ENCODE measurements around the gene CACNA2D1.

CACNA2D1 gene

DNA sequence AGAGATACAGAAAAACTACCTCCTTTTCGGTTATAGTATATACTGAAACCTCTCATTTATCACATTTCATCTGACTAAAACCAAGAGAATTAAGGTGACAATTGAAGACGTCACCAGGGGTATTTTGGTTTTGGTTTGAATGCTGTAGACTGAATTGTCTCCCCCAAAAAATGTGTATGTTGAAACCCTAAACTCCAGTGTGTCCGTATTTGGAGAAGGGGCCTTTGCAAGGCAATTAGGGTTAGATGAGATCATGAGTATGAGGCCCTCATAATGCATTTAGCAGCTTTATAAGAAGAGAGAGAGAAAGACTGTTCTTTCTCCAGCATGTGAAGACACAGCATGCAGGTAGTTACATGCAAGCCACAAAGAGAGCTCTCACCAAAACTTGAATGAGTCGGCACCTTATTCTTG is 59.5 kb downstream of the CACNA2D1 start:
- Histone ChIP-seq H3K23ac (ENCODE audit: low read depth, low read length, poor library complexity) (no peak overlapping the region), H2BK120ac (ENCODE audit: low read depth, low read length) (no peak overlapping the region), H3K36me3 (replicated peaks in 1 of 2; ENCODE audit: control insufficient read depth in 2 of 2, insufficient read depth in 2 of 2, low read length in 2 of 2) (no peaks in the 10 kb centered on the region), H3K27ac (replicated peaks; ENCODE audit: low read length) (no peak overlapping the region), H4K8ac (ENCODE audit: low read depth, low read length) (no peak overlapping the region), H4K91ac (ENCODE audit: low read depth, low read length, poor library complexity) (no peak overlapping the region), H3K9me3 (replicated peaks in 1 of 2; ENCODE audit: control insufficient read depth in 2 of 2, insufficient read depth in 1 of 2, low read depth in 1 of 2, low read length in 2 of 2) (peaks cover 0 to 2% of the 10 kb centered on the region in 2 donors), H3K9ac (ENCODE audit: low read depth, low read length, poor library complexity) (no peak overlapping the region), H2AK5ac (ENCODE audit: low read depth, low read length) (no peak overlapping the region), H3K4me3 (ENCODE audit: low read length in 2 of 2) (no peak overlapping the region), H2AFZ (ENCODE audit: low read length) (no peak overlapping the region), H2BK12ac (ENCODE audit: low read length) (no peak overlapping the region), H3K27me3 (ENCODE audit: control insufficient read depth in 3 of 3, insufficient read depth in 3 of 3, low read depth in 1 of 3, low read length in 3 of 3) (peaks cover 0 to 78% (median 0%) of the 10 kb centered on the region in 3 experiments), H3K14ac (ENCODE audit: low read length) (no peak overlapping the region), H2BK15ac (ENCODE audit: low read length) (no peak overlapping the region), H3K4me1 (ENCODE audit: control insufficient read depth in 2 of 2, insufficient read depth in 1 of 2, low read depth in 1 of 2, low read length in 2 of 2) (peaks cover 2 to 6% of the 10 kb centered on the region in 2 donors), H3K18ac (ENCODE audit: low read length) (no peak overlapping the region), H3K4me2 (ENCODE audit: insufficient read depth, low read length, poor library complexity, severe bottlenecking) (no peak overlapping the region), H3K4ac (ENCODE audit: low read length) (no peak overlapping the region), H2BK5ac (ENCODE audit: low read length) (no peak overlapping the region), H3K79me1 (ENCODE audit: low read depth, low read length) (no peaks in the 10 kb centered on the region)
- DNase-seq (ENCODE audit: low spot score): no peak
- WGBS, 2 donors (ENCODE audit: extremely low coverage in 2 of 2, insufficient read length in 2 of 2, insufficient replicate concordance in 1 of 2): no CpG with 5 or more reads among the region's 4 CpGs

DNA sequence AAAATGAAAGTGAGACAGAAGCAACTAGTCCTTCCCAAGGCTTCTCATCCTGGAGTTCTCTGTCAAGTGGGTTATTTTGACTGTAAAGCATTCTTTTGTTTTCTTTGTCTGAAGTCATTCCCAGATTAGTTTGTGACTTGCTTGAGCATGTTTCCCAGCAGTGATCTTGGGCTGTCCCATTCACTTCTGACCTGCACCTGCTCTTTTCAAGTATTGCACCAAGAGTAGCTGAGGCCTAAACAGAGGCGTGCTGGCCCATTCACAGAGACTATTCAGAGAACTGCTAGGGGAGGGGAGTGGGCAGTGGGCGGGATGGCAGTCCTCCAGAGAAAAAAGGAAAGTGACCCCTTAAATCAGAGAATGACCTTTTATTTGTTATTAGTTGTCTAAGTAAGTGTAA is 61.3 kb downstream of the CACNA2D1 start:
- no peak overlapping the region for H3K4me2 ChIP-seq (ENCODE audit: insufficient read depth, low read length, poor library complexity, severe bottlenecking)

DNA sequence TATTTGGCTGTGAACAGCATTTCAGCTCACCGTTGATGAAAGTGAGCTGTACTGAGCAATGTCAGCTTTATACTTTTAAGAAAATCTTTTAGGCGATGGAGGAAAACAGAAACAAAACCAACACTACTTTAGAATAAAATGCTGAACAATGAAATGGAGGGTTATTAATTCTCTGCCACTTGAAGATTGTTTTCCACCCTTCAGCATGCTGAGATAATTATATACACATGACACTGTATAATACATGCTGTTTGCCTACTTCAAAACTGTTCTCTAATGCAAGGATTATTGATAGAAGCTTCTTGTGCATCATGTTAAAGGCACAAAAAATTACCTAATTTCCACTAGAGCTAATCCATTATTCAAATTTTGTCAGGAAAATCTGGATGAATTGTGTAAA is 66.8 kb downstream of the CACNA2D1 start:
- Histone ChIP-seq H2BK5ac (ENCODE audit: low read length) (no peak overlapping the region), H2AK5ac (ENCODE audit: low read depth, low read length) (no peak overlapping the region), H3K36me3 (replicated peaks in 1 of 2; ENCODE audit: control insufficient read depth in 2 of 2, insufficient read depth in 2 of 2, low read length in 2 of 2) (no peaks in the 10 kb centered on the region), H3K27me3 (ENCODE audit: control insufficient read depth in 3 of 3, insufficient read depth in 3 of 3, low read depth in 1 of 3, low read length in 3 of 3) (peaks cover 0 to 92% (median 0%) of the 10 kb centered on the region in 3 experiments), H3K18ac (ENCODE audit: low read length) (no peak overlapping the region), H3K14ac (ENCODE audit: low read length) (no peak overlapping the region), H3K4ac (ENCODE audit: low read length) (no peak overlapping the region), H4K8ac (ENCODE audit: low read depth, low read length) (no peak overlapping the region), H2BK120ac (ENCODE audit: low read depth, low read length) (no peak overlapping the region), H3K79me1 (ENCODE audit: low read depth, low read length) (no peaks in the 10 kb centered on the region), H3K4me2 (ENCODE audit: insufficient read depth, low read length, poor library complexity, severe bottlenecking) (no peak overlapping the region), H3K9ac (ENCODE audit: low read depth, low read length, poor library complexity) (no peak overlapping the region), H2BK12ac (ENCODE audit: low read length) (no peak overlapping the region), H4K91ac (ENCODE audit: low read depth, low read length, poor library complexity) (no peak overlapping the region), H3K23ac (ENCODE audit: low read depth, low read length, poor library complexity) (no peak overlapping the region), H3K4me1 (ENCODE audit: control insufficient read depth in 2 of 2, insufficient read depth in 1 of 2, low read depth in 1 of 2, low read length in 2 of 2) (peaks cover 0 to 13% of the 10 kb centered on the region in 2 donors), H3K27ac (replicated peaks; ENCODE audit: low read length) (no peak overlapping the region), H2AFZ (ENCODE audit: low read length) (no peak overlapping the region), H2BK15ac (ENCODE audit: low read length) (no peak overlapping the region), H3K4me3 (ENCODE audit: low read length in 2 of 2) (no peak overlapping the region), H3K9me3 (replicated peaks in 1 of 2; ENCODE audit: control insufficient read depth in 2 of 2, insufficient read depth in 1 of 2, low read depth in 1 of 2, low read length in 2 of 2) (peaks cover 0 to 2% of the 10 kb centered on the region in 2 donors)
- WGBS, 2 donors (ENCODE audit: extremely low coverage in 2 of 2, insufficient read length in 2 of 2, insufficient replicate concordance in 1 of 2): no CpG with 5 or more reads among the region's 2 CpGs
- no peak for DNase-seq (ENCODE audit: low spot score)

More for the DNA sequence above, 61.3 kb downstream of the CACNA2D1 start:
- Histone ChIP-seq H3K23ac (ENCODE audit: low read depth, low read length, poor library complexity) (no peak overlapping the region), H3K4me3 (ENCODE audit: low read length in 2 of 2) (no peak overlapping the region), H4K8ac (ENCODE audit: low read depth, low read length) (no peak overlapping the region), H3K9ac (ENCODE audit: low read depth, low read length, poor library complexity) (no peak overlapping the region), H3K27me3 (ENCODE audit: control insufficient read depth in 3 of 3, insufficient read depth in 3 of 3, low read depth in 1 of 3, low read length in 3 of 3) (peaks cover 0 to 81% (median 0%) of the 10 kb centered on the region in 3 experiments), H2AK5ac (ENCODE audit: low read depth, low read length) (no peak overlapping the region), H2AFZ (ENCODE audit: low read length) (no peak overlapping the region), H3K27ac (replicated peaks; ENCODE audit: low read length) (no peak overlapping the region), H3K4me1 (ENCODE audit: control insufficient read depth in 2 of 2, insufficient read depth in 1 of 2, low read depth in 1 of 2, low read length in 2 of 2) (peaks cover 2 to 5% of the 10 kb centered on the region in 2 donors), H3K9me3 (replicated peaks in 1 of 2; ENCODE audit: control insufficient read depth in 2 of 2, insufficient read depth in 1 of 2, low read depth in 1 of 2, low read length in 2 of 2) (peaks cover 0 to 2% of the 10 kb centered on the region in 2 donors), H4K91ac (ENCODE audit: low read depth, low read length, poor library complexity) (no peak overlapping the region), H2BK5ac (ENCODE audit: low read length) (no peak overlapping the region), H2BK12ac (ENCODE audit: low read length) (no peak overlapping the region), H2BK15ac (ENCODE audit: low read length) (no peak overlapping the region), H3K79me1 (ENCODE audit: low read depth, low read length) (no peaks in the 10 kb centered on the region), H3K18ac (ENCODE audit: low read length) (no peak overlapping the region), H3K36me3 (replicated peaks in 1 of 2; ENCODE audit: control insufficient read depth in 2 of 2, insufficient read depth in 2 of 2, low read length in 2 of 2) (no peaks in the 10 kb centered on the region), H3K14ac (ENCODE audit: low read length) (no peak overlapping the region), H2BK120ac (ENCODE audit: low read depth, low read length) (no peak overlapping the region), H3K4ac (ENCODE audit: low read length) (no peak overlapping the region)
- WGBS, 2 donors (ENCODE audit: extremely low coverage in 2 of 2, insufficient read length in 2 of 2, insufficient replicate concordance in 1 of 2): no CpG with 5 or more reads among the region's 2 CpGs
- DNase-seq (ENCODE audit: low spot score): peak; percentile 90

DNA sequence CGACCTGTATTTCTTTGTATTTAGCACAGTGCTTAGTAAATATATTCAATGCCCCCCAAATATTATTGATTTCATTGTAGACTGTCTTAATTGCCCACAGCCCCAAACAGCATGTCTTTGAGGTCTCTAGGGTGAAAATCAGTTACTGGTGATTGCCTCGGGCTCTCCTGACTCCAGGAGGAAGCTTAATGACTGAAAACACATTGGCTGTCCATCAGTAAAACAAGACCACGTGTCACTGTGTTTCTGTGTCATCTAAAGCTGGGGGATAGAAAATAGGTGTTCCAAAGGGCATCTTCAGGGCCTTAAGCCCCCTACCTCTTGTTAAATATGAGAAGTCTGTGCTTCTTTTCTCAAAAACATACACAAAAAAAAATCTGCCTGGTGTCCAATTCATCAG is 67.9 kb downstream of the CACNA2D1 start:
- Histone ChIP-seq H3K4me1 (ENCODE audit: control insufficient read depth in 2 of 2, insufficient read depth in 1 of 2, low read depth in 1 of 2, low read length in 2 of 2) (peaks cover 0 to 13% of the 10 kb centered on the region in 2 donors), H2BK12ac (ENCODE audit: low read length) (no peak overlapping the region), H3K27ac (replicated peaks; ENCODE audit: low read length) (no peak overlapping the region), H2BK15ac (ENCODE audit: low read length) (no peak overlapping the region), H2AFZ (ENCODE audit: low read length) (no peak overlapping the region), H3K4me2 (ENCODE audit: insufficient read depth, low read length, poor library complexity, severe bottlenecking) (no peak overlapping the region), H3K79me1 (ENCODE audit: low read depth, low read length) (no peaks in the 10 kb centered on the region), H3K4me3 (ENCODE audit: low read length in 2 of 2) (no peak overlapping the region), H3K27me3 (ENCODE audit: control insufficient read depth in 3 of 3, insufficient read depth in 3 of 3, low read depth in 1 of 3, low read length in 3 of 3) (peaks cover 0 to 94% (median 0%) of the 10 kb centered on the region in 3 experiments), H3K4ac (ENCODE audit: low read length) (no peak overlapping the region), H3K18ac (ENCODE audit: low read length) (no peak overlapping the region), H2AK5ac (ENCODE audit: low read depth, low read length) (no peak overlapping the region), H3K9me3 (replicated peaks in 1 of 2; ENCODE audit: control insufficient read depth in 2 of 2, insufficient read depth in 1 of 2, low read depth in 1 of 2, low read length in 2 of 2) (peaks cover 0 to 2% of the 10 kb centered on the region in 2 donors), H4K91ac (ENCODE audit: low read depth, low read length, poor library complexity) (no peak overlapping the region), H3K14ac (ENCODE audit: low read length) (no peak overlapping the region), H2BK5ac (ENCODE audit: low read length) (no peak overlapping the region), H2BK120ac (ENCODE audit: low read depth, low read length) (no peak overlapping the region), H3K9ac (ENCODE audit: low read depth, low read length, poor library complexity) (no peak overlapping the region), H3K36me3 (replicated peaks in 1 of 2; ENCODE audit: control insufficient read depth in 2 of 2, insufficient read depth in 2 of 2, low read length in 2 of 2) (no peaks in the 10 kb centered on the region), H4K8ac (ENCODE audit: low read depth, low read length) (no peak overlapping the region), H3K23ac (ENCODE audit: low read depth, low read length, poor library complexity) (no peak overlapping the region)
- no peak for DNase-seq (ENCODE audit: low spot score)
- no CpG with 5 or more reads among the region's 3 CpGs for WGBS, 2 donors (ENCODE audit: extremely low coverage in 2 of 2, insufficient read length in 2 of 2, insufficient replicate concordance in 1 of 2)
